COLO829 (cell line): ENCODE data around the gene TMED1.
"Not testable (repeated sequence)": the region's sequence is repeated elsewhere in the genome, so short reads cannot be mapped to it uniquely, and the experiment has no call there.

Source experiments
- DNase-seq: peaks from one replicate; pipeline ENCODE4 v3.0.0; 2012; ENCODE audit warnings: low spot score

The TMED1 gene

DNA sequence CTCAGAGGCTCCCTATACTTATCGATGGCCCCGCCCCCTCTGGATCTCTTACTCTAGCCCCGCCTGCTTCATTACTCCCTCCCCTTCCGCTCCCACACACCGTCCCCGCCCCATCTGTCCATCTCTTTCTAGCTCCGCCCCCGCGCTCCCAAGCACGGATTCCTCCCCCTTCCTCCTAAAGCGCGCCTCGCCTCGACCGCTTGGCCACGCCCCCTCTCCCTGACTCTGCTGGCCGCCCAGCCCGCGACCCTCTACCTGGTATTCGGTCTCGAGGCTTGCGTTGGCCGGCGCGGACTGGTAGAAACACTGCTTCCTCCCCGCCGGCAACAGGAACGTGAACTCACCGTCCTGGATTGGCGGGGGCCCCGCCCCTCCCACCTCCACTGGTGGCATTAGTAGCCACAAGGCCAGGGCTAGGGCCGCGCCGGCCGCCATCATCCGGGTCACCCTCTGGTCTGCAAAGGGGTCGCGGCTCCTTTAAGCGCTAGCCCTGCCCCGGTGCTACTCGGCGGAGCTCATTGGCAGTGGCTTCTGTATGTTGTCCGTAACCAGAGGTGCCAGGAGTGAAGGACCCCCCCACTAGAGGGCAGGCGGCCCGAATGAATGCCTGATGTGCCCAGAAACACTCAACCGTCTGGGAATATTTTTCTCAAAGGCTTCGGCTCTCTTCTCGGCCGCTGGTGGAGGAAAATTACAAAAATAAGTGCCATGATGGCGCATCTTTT, at the start of gene TMED1:
Gene TMED1, minus strand, starts transcription at position 459 of the 725 bp plus-strand sequence. Its CDS starts 21 bp downstream, at position 438.
- DNase-seq, result peak; percentile 91

DNA sequence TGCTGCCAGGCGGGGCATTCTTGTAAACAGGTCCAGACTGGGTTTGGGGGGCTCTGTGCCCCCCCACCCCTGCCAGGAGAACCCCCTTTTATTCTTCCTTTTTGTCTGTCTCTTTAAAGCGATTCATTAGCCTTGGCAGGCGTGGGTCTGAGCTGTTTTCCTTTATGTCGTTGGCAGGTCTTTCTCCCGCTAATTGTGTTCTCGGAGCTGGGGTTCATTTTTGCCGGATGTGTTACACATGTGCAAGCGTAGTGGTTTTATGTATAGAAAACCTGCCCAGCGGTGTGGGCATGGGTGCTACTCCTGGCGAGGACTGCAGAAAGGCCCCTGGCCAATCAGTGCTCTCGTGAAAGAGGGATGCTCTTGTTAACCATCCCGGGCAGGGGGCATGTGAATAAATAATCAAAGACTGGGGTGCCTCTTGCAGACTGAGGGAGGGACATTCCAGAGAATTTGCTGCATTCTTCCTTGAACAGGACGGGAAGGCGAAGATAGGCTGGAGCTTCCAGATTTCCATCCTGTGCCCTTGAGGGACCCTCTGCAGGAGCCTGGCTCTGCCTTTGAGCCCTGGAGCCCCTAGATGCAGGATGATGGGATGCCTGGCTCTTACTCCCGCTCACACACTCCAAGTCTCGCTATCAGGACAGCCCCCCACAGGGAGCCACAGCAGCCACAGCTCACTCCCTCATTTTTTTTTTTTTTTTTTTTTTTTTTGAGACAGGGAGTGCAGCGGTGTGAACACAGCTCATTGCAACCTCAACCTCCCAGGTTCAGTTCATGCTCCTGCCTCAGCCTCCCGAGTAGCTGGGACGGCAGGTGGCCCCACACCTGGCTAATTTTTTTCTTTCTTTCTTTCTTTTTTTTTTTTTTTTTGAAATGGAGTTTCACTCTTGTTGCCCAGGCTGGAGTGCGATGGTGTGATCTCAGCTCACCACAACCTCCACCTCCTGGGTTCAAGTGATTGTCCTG, 49.5 kb upstream of the TMED1 start:
- no peak for DNase-seq

DNA sequence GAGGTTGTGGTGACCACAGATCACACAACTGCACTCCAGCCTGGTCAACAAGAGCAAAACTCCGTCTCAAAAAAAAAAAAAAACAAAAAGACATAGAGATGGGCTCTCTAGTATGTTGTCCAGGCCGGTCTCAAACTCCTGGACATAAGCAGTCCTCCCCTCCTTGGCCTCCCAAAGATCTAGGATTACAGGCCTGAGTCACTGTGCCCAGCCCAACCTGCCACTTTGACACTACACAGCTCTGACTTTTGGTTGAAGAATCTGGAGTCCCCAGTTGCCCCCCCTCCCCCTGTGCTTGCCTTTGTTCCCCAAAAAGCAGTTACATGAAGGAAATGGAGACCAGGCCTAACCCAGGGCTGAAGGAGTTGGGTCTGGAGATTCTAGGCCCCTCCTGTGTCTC, 48.3 kb upstream of the TMED1 start:
- no peak for DNase-seq

GRCh38 chr19:10882108-10882457, 46.1 kb upstream of the TMED1 start:
- no peak for DNase-seq

- DNase-seq, result no peak
Measured at GRCh38 chr19:10881403-10882107, 45.5 kb upstream of the TMED1 start.

DNA sequence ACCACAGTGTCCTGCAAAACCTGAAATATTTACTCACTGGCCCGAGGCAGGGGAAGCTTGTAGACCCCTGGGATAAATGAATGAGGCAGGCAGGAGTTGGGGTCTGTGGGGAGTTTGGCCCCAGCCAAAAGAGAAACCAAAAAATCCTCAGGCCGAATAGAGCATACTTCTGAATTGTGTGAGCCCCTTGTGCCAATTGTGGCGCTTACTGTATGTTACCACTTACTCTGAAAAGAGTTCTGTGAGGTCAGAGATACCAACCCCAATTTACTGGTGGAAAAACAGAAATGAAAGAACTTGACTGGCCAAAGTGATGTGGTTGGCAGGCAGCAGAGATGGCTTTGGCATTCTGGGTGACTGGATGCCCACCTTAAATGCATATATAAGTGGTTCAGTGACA, 42.2 kb upstream of the TMED1 start:
- no peak for DNase-seq

DNA sequence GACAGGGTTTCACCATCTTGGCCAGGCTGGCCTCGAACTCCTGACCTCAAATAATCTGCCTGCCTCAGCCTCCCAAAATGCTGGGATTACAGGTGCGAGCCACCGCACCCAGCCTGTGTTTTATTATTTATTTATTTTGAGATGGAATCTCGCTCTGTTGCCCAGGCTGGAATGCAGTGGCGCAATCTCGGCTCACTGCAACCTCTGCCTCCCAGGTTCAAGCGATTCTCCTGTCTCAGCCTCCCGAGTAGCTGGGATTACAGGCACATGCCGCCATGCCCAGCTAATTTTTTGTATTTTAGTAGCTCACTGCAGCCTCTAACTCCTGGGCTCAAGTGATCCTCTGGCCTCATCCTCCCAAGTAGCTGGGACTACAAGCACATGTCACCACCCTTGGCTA, 41.6 kb upstream of the TMED1 start:
- DNase-seq, result not testable (repeated sequence)

- no peak for DNase-seq
Measured at GRCh38 chr19:10876459-10877240, 40.6 kb upstream of the TMED1 start.

- DNase-seq, result no peak
Measured at GRCh38 chr19:10874024-10874423, 38.0 kb upstream of the TMED1 start.

DNA sequence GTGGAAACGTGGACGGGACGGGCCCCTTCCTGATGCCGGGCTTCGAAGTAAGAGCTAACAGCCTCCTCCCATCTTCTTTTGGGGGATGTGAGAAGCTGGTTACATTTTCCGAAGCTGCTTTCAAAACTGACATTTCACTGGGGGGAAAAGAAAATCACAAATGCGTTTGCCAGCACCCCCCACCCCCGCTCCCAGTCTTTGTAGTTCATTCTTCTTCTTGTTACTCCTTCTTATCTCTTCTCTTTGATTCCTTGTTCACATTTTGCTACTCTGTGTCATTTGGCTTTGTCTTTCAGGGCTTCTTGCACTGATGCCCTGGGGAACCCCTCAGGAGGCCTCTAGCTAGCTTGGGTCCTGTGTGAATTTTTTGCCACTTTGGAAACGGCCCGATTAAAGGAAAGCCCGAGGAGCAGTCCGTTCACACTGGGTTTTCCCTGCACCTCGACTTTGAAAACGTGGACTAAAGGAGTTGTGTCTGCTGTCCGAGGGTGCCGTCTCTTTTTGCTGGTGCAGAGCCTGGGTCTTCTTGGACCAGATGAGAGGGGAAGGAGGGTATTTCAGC, 36.6 kb upstream of the TMED1 start:
- no peak for DNase-seq

- DNase-seq, result no peak
Measured at GRCh38 chr19:10871711-10872545, 35.9 kb upstream of the TMED1 start.

GRCh38 chr19:10870955-10871603, 35.1 kb upstream of the TMED1 start, which contains the start of gene CARM1:
CARM1 (plus strand) TSS chr19:10871553; CDS start chr19:10871703, 150 bp downstream.
- peak; percentile 100 for DNase-seq

GRCh38 chr19:10870501-10870954, 34.5 kb upstream of the TMED1 start:
- DNase-seq, result no peak

DNA sequence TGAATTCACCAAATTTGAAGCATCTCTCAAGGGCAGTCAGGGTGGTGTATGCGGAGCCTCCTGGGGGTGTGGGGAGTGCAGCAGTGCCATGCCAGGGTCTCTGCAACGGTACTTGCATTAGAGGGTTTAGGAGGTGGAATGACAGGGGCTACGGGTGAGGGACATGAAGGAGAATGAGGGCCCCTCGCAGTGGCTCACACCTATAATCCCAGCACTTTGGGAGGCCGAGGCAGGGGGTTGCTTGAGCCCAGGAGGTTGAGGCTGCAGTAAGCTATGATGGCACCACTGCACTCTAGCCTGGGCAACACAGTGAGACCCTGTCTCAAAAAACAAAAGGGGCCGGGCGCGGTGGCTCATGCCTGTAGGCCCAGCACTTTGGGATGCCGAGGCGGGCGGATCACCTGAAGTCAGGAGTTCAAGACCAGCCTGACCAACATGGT, 33.9 kb upstream of the TMED1 start:
- DNase-seq, result not testable (repeated sequence)

- DNase-seq, result no peak
Measured at GRCh38 chr19:10868872-10869547, 33.0 kb upstream of the TMED1 start.

- DNase-seq, result no peak
Measured at GRCh38 chr19:10866495-10866894, 30.5 kb upstream of the TMED1 start.

DNA sequence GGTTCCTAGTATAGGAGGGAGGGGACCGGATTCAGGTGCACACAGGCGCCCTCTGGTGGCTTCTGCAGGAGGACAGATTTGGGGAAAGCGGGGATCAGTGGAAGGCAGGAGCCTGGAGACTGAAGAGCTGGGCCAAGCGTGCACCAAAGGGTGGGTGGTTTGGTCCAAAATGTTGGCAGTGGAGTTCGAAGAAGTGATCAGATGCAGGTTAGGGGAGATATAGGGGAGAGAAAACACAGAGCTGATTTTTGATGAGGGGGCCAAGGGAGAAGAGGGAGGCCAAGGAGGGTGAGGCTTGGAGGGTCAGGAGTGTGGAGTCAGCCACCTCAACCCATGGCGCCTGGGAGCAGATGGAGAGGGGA, 28.5 kb upstream of the TMED1 start:
- DNase-seq, result peak; percentile 83

- DNase-seq, result no peak
Measured at GRCh38 chr19:10863107-10863717, 27.2 kb upstream of the TMED1 start.
